ENCODE measurements around the gene MCOLN1.
A peak's percentile ranks its signal among the peaks of the same experiment; 100 is the strongest.

The MCOLN1 gene

GRCh38 chr19:7494416-7495098 is 27.9 kb upstream of the MCOLN1 start:
- no CpG with 5 or more reads among the region's 13 CpGs for WGBS (ENCODE audit: extremely low coverage, insufficient coverage, insufficient read length)
- H3K9me3 ChIP-seq (ENCODE audit: insufficient read depth, low read depth, low read length) = no peaks in the 10 kb centered on the region
- no peak for DNase-seq
- H2BK120ac ChIP-seq (ENCODE audit: insufficient read depth, low read length, poor library complexity) = no peak overlapping the region
- H2BK5ac ChIP-seq (ENCODE audit: low read depth, low read length, poor library complexity) = no peak overlapping the region
- no peak overlapping the region for H3K14ac ChIP-seq (ENCODE audit: low read length)
- no peaks in the 10 kb centered on the region for H3K36me3 ChIP-seq (ENCODE audit: control insufficient read depth in 1 of 2, insufficient read depth in 2 of 2, low read length in 2 of 2)
- H2AFZ ChIP-seq (ENCODE audit: insufficient read depth, low read length, poor library complexity) = peak overlapping the region; percentile 32
- no peak overlapping the region for H3K4me3 ChIP-seq (ENCODE audit: low read depth, low read length)
- no peaks in the 10 kb centered on the region for H3K27me3 ChIP-seq (ENCODE audit: insufficient read depth, low read length)
- no peak overlapping the region for H3K27ac ChIP-seq (ENCODE audit: low read depth, low read length)
- H3K9ac ChIP-seq (ENCODE audit: low read length) = no peak overlapping the region
- H2AK5ac ChIP-seq (ENCODE audit: low read length) = no peak overlapping the region
- H3K4ac ChIP-seq (ENCODE audit: low read depth, low read length) = no peak overlapping the region
- no peak overlapping the region for H3K18ac ChIP-seq (ENCODE audit: low read length)
- no peaks in the 10 kb centered on the region for H3K79me2 ChIP-seq (ENCODE audit: control insufficient read depth, insufficient read depth, low read length, poor library complexity)
- peak overlapping the region; percentile 49 for H4K12ac ChIP-seq (ENCODE audit: low read depth, low read length)
- no peak overlapping the region for H3K4me2 ChIP-seq (ENCODE audit: low read length)
- peaks cover under 1% of the 10 kb centered on the region for H3K79me1 ChIP-seq (ENCODE audit: low read length)
- peaks cover 3 to 7% of the 10 kb centered on the region in 2 experiments for H3K4me1 ChIP-seq (ENCODE audit: control insufficient read depth in 1 of 2, insufficient read depth in 2 of 2, low read length in 2 of 2)
- H3K23ac ChIP-seq (ENCODE audit: low read length) = no peak overlapping the region
- peak overlapping the region; percentile 39 for H4K8ac ChIP-seq (ENCODE audit: low read depth, low read length)
- peak overlapping the region; percentile 15 for H4K91ac ChIP-seq (ENCODE audit: low read depth, low read length)
- H2BK12ac ChIP-seq (ENCODE audit: low read length) = no peak overlapping the region

GRCh38 chr19:7497292-7497691 is 25.1 kb upstream of the MCOLN1 start:
- Histone ChIP-seq H4K12ac (ENCODE audit: low read depth, low read length) (no peak overlapping the region), H3K18ac (ENCODE audit: low read length) (no peak overlapping the region), H3K27ac (ENCODE audit: low read depth, low read length) (no peak overlapping the region), H2AFZ (ENCODE audit: insufficient read depth, low read length, poor library complexity) (no peak overlapping the region), H4K91ac (ENCODE audit: low read depth, low read length) (no peak overlapping the region), H2BK12ac (ENCODE audit: low read length) (no peak overlapping the region), H3K14ac (ENCODE audit: low read length) (no peak overlapping the region), H2BK120ac (ENCODE audit: insufficient read depth, low read length, poor library complexity) (no peak overlapping the region), H2AK5ac (ENCODE audit: low read length) (no peak overlapping the region), H3K4ac (ENCODE audit: low read depth, low read length) (no peak overlapping the region), H2BK5ac (ENCODE audit: low read depth, low read length, poor library complexity) (no peak overlapping the region), H3K79me1 (ENCODE audit: low read length) (no peaks in the 10 kb centered on the region), H3K36me3 (ENCODE audit: control insufficient read depth in 1 of 2, insufficient read depth in 2 of 2, low read length in 2 of 2) (no peaks in the 10 kb centered on the region), H3K9ac (ENCODE audit: low read length) (no peak overlapping the region), H3K23ac (ENCODE audit: low read length) (no peak overlapping the region), H4K8ac (ENCODE audit: low read depth, low read length) (no peak overlapping the region), H3K79me2 (ENCODE audit: control insufficient read depth, insufficient read depth, low read length, poor library complexity) (no peaks in the 10 kb centered on the region), H3K4me3 (ENCODE audit: low read depth, low read length) (no peak overlapping the region), H3K4me2 (ENCODE audit: low read length) (no peak overlapping the region), H3K9me3 (ENCODE audit: insufficient read depth, low read depth, low read length) (peaks cover 2% of the 10 kb centered on the region), H3K4me1 (ENCODE audit: control insufficient read depth in 1 of 2, insufficient read depth in 2 of 2, low read length in 2 of 2) (peaks cover 0 to 9% of the 10 kb centered on the region in 2 experiments), H3K27me3 (ENCODE audit: insufficient read depth, low read length) (peaks cover 7% of the 10 kb centered on the region)
- DNase-seq = peak in 1 of 2 donors; percentile 49
- WGBS (ENCODE audit: extremely low coverage, insufficient coverage, insufficient read length) = no CpG with 5 or more reads among the region's 7 CpGs

- Histone ChIP-seq H3K4ac (ENCODE audit: low read depth, low read length) (no peak overlapping the region), H3K27ac (ENCODE audit: low read depth, low read length) (no peak overlapping the region), H3K9ac (ENCODE audit: low read length) (no peak overlapping the region), H3K79me2 (ENCODE audit: control insufficient read depth, insufficient read depth, low read length, poor library complexity) (no peaks in the 10 kb centered on the region), H3K18ac (ENCODE audit: low read length) (no peak overlapping the region), H3K4me1 (ENCODE audit: control insufficient read depth in 1 of 2, insufficient read depth in 2 of 2, low read length in 2 of 2) (peaks cover 0 to 5% of the 10 kb centered on the region in 2 experiments), H2AFZ (ENCODE audit: insufficient read depth, low read length, poor library complexity) (no peak overlapping the region), H3K36me3 (ENCODE audit: control insufficient read depth in 1 of 2, insufficient read depth in 2 of 2, low read length in 2 of 2) (no peaks in the 10 kb centered on the region), H3K79me1 (ENCODE audit: low read length) (no peaks in the 10 kb centered on the region), H3K9me3 (ENCODE audit: insufficient read depth, low read depth, low read length) (peaks cover 2% of the 10 kb centered on the region), H2AK5ac (ENCODE audit: low read length) (no peak overlapping the region), H2BK120ac (ENCODE audit: insufficient read depth, low read length, poor library complexity) (no peak overlapping the region), H4K12ac (ENCODE audit: low read depth, low read length) (no peak overlapping the region), H2BK12ac (ENCODE audit: low read length) (no peak overlapping the region), H2BK5ac (ENCODE audit: low read depth, low read length, poor library complexity) (no peak overlapping the region), H3K27me3 (ENCODE audit: insufficient read depth, low read length) (peaks cover 7% of the 10 kb centered on the region), H3K4me3 (ENCODE audit: low read depth, low read length) (peak overlapping the region; percentile 66), H4K8ac (ENCODE audit: low read depth, low read length) (no peak overlapping the region), H3K14ac (ENCODE audit: low read length) (no peak overlapping the region), H4K91ac (ENCODE audit: low read depth, low read length) (no peak overlapping the region), H3K23ac (ENCODE audit: low read length) (no peak overlapping the region), H3K4me2 (ENCODE audit: low read length) (peak overlapping the region; percentile 79)
- WGBS (ENCODE audit: extremely low coverage, insufficient coverage, insufficient read length) = no CpG with 5 or more reads among the region's 93 CpGs
- DNase-seq = no peak
Observed at GRCh38 chr19:7500811-7501450, 21.5 kb upstream of the MCOLN1 start.

- Histone ChIP-seq H3K4me1 (ENCODE audit: control insufficient read depth in 1 of 2, insufficient read depth in 2 of 2, low read length in 2 of 2) (peaks cover 0 to 5% of the 10 kb centered on the region in 2 experiments), H3K27me3 (ENCODE audit: insufficient read depth, low read length) (peaks cover 7% of the 10 kb centered on the region), H3K18ac (ENCODE audit: low read length) (no peak overlapping the region), H3K79me2 (ENCODE audit: control insufficient read depth, insufficient read depth, low read length, poor library complexity) (no peaks in the 10 kb centered on the region), H2BK12ac (ENCODE audit: low read length) (no peak overlapping the region), H2BK5ac (ENCODE audit: low read depth, low read length, poor library complexity) (no peak overlapping the region), H3K36me3 (ENCODE audit: control insufficient read depth in 1 of 2, insufficient read depth in 2 of 2, low read length in 2 of 2) (no peaks in the 10 kb centered on the region), H3K27ac (ENCODE audit: low read depth, low read length) (no peak overlapping the region), H3K9ac (ENCODE audit: low read length) (no peak overlapping the region), H2BK120ac (ENCODE audit: insufficient read depth, low read length, poor library complexity) (no peak overlapping the region), H3K4ac (ENCODE audit: low read depth, low read length) (no peak overlapping the region), H3K9me3 (ENCODE audit: insufficient read depth, low read depth, low read length) (peaks cover 2% of the 10 kb centered on the region), H4K8ac (ENCODE audit: low read depth, low read length) (no peak overlapping the region), H3K23ac (ENCODE audit: low read length) (no peak overlapping the region), H2AFZ (ENCODE audit: insufficient read depth, low read length, poor library complexity) (no peak overlapping the region), H2AK5ac (ENCODE audit: low read length) (no peak overlapping the region), H3K4me2 (ENCODE audit: low read length) (no peak overlapping the region), H4K12ac (ENCODE audit: low read depth, low read length) (no peak overlapping the region), H4K91ac (ENCODE audit: low read depth, low read length) (no peak overlapping the region), H3K4me3 (ENCODE audit: low read depth, low read length) (no peak overlapping the region), H3K14ac (ENCODE audit: low read length) (no peak overlapping the region), H3K79me1 (ENCODE audit: low read length) (no peaks in the 10 kb centered on the region)
- no peak for DNase-seq
- WGBS (ENCODE audit: extremely low coverage, insufficient coverage, insufficient read length) = no CpG with 5 or more reads among the region's 2 CpGs
Observed at GRCh38 chr19:7502552-7502951, 19.9 kb upstream of the MCOLN1 start.
